SU-DHL-6 (cell line): ENCODE measurements around the gene RAB6B.

Experiments used
- H2AFZ ChIP-seq: fragments of 200-600 bp; sonication (generic); 2 replicates; pipeline ENCODE4 v1.6.1; 2014; ENCODE audit warnings: low read depth, mild to moderate bottlenecking, moderate library complexity, mixed read lengths, antibody characterized with exemption, low read length; ENCODE audit not compliant: severe bottlenecking
- H3F3A ChIP-seq: fragments of 200-600 bp; shearing (Covaris generic); 2 replicates; pipeline ENCODE4 v1.6.0; 2016; ENCODE audit warnings: antibody characterized with exemption, mild to moderate bottlenecking; ENCODE audit not compliant: insufficient read depth
- H3K27ac ChIP-seq: fragments of 200-600 bp; sonication (generic); 2 replicates; pipeline ENCODE4 v1.5.1; 2016; ENCODE audit warnings: low read depth, mild to moderate bottlenecking, low read length, moderate library complexity, mixed read lengths
- H3K27me3 ChIP-seq: fragments of 200-600 bp; sonication (generic), shearing (Covaris generic); 2 replicates; pipeline ENCODE4 v1.6.0; 2014; ENCODE audit warnings: mild to moderate bottlenecking, low read length
- H3K36me3 ChIP-seq: fragments of 200-600 bp; sonication (generic); 2 replicates; pipeline ENCODE4 v1.6.1; 2014; ENCODE audit warnings: mild to moderate bottlenecking, low read length, mixed read lengths
- H3K4me2 ChIP-seq: fragments of 300-600, 200-600 bp; shearing (Covaris generic), sonication (generic); 2 replicates; pipeline ENCODE4 v1.6.0; 2014; ENCODE audit warnings: low read length, low read depth, mild to moderate bottlenecking; ENCODE audit not compliant: poor library complexity, severe bottlenecking
- H3K4me3 ChIP-seq: fragments of 200-600 bp; sonication (generic); 2 replicates; pipeline ENCODE4 v1.5.1; 2014; ENCODE audit warnings: antibody characterized with exemption, low read length, mild to moderate bottlenecking, mixed read lengths; ENCODE audit not compliant: insufficient read depth, poor library complexity, severe bottlenecking
- H3K79me2 ChIP-seq: fragments of 200-600 bp; sonication (generic); 2 replicates; pipeline ENCODE4 v1.6.1; 2014; ENCODE audit warnings: mild to moderate bottlenecking, low read length, moderate library complexity; ENCODE audit not compliant: insufficient read depth
- H3K9ac ChIP-seq: fragments of 200-600 bp; sonication (generic); 2 replicates; pipeline ENCODE4 v1.7.0; 2014; ENCODE audit warnings: mild to moderate bottlenecking, low read length
- H3K9me2 ChIP-seq: fragments of 200-600 bp; sonication (generic); replicated peaks from 2 replicates; pipeline ENCODE4 v1.6.1; 2014; ENCODE audit warnings: low read length; ENCODE audit not compliant: insufficient read depth
- H3K9me3 ChIP-seq: fragments of 200-600 bp; sonication (generic); 2 replicates; pipeline ENCODE4 v1.6.1; 2014; ENCODE audit warnings: low read length, mixed read lengths; ENCODE audit not compliant: insufficient read depth
- H4K20me1 ChIP-seq: fragments of 200-600 bp; sonication (generic); 2 replicates; pipeline ENCODE4 v1.6.1; 2014; ENCODE audit warnings: low read depth, mild to moderate bottlenecking, antibody characterized with exemption, low read length, moderate library complexity, mixed read lengths
- EZH2phosphoT487 ChIP-seq: fragments of 200-600 bp; sonication (generic), shearing (Covaris generic); conservative IDR thresholded peaks from 2 replicates; pipeline ENCODE4 v1.6.1; 2018; ENCODE audit warnings: mild to moderate bottlenecking, antibody characterized with exemption, low read length, moderate library complexity, mixed read lengths
- TF ChIP-seq, protein P1 (sequence below): fragments of 200-600 bp; sonication (generic); IDR thresholded peaks from one replicate; pipeline ENCODE4 v1.5.1; 2017; ENCODE audit warnings: antibody characterized with exemption, mild to moderate bottlenecking, low read length, moderate library complexity; ENCODE audit not compliant: insufficient read depth, poor library complexity, severe bottlenecking

RAB6B gene

DNA sequence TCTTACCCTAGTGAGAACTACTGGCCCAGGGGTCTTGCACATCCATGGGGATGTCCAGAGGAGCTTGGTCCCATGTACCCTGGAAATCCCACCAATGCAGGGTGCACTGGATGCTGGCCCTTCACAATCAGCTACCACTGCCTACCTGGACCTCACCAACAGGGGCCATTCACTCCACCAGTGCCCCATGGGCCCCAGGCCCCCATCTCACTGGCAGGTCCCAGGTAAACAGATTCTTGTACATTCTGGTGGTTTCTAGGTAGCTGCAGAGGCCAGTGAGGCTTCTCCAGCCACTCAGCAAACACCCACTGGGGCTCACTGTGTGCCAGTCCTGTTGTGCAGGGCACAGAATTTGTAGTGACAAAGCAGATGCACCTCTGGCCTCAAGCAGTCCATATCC is 24.9 kb downstream of the RAB6B start:
- no peaks in the 10 kb centered on the region for H3K9me3 ChIP-seq
- H3K27me3 ChIP-seq: no peaks in the 10 kb centered on the region
- H3K4me2 ChIP-seq: no peak overlapping the region
- no peaks in the 10 kb centered on the region for H3K79me2 ChIP-seq
- no peaks in the 10 kb centered on the region for H3K36me3 ChIP-seq
- H3K9ac ChIP-seq: no peak overlapping the region
- H3F3A ChIP-seq: no peaks in the 10 kb centered on the region
- TF ChIP-seq, protein P1, sequence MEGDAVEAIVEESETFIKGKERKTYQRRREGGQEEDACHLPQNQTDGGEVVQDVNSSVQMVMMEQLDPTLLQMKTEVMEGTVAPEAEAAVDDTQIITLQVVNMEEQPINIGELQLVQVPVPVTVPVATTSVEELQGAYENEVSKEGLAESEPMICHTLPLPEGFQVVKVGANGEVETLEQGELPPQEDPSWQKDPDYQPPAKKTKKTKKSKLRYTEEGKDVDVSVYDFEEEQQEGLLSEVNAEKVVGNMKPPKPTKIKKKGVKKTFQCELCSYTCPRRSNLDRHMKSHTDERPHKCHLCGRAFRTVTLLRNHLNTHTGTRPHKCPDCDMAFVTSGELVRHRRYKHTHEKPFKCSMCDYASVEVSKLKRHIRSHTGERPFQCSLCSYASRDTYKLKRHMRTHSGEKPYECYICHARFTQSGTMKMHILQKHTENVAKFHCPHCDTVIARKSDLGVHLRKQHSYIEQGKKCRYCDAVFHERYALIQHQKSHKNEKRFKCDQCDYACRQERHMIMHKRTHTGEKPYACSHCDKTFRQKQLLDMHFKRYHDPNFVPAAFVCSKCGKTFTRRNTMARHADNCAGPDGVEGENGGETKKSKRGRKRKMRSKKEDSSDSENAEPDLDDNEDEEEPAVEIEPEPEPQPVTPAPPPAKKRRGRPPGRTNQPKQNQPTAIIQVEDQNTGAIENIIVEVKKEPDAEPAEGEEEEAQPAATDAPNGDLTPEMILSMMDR: no peak
- no peak for TF ChIP-seq EZH2phosphoT487
- no peaks in the 10 kb centered on the region for H3K9me2 ChIP-seq
- no peaks in the 10 kb centered on the region for H4K20me1 ChIP-seq
- no peak overlapping the region for H2AFZ ChIP-seq
- H3K4me3 ChIP-seq: no peak overlapping the region
- no peak overlapping the region for H3K27ac ChIP-seq

DNA sequence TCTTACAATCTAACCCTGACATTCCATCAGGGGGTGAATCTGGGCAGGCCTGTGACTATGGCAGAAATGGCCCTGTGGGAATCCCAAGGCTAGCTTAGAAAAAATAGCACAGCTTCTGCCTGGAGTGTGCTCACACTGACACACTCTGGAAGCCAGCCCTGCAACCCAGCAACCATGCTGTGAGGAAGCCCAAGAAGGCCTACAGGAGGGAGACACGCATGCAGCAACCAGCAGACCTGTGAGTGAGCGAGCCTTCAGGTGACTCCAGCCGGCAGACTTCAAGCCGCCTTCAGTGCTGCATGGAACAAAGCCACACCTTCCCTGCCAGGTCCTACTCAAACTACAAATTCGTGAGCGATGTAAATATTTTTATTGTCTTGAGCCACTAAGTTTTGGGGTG is 26.1 kb downstream of the RAB6B start:
- Histone ChIP-seq H3K27me3 (no peaks in the 10 kb centered on the region), H3K79me2 (no peaks in the 10 kb centered on the region), H3K9me2 (no peaks in the 10 kb centered on the region), H3K9ac (no peak overlapping the region), H2AFZ (no peak overlapping the region), H3K9me3 (no peaks in the 10 kb centered on the region), H3K4me3 (no peak overlapping the region), H3K27ac (no peak overlapping the region), H4K20me1 (no peaks in the 10 kb centered on the region), H3K36me3 (no peaks in the 10 kb centered on the region), H3F3A (no peaks in the 10 kb centered on the region), H3K4me2 (no peak overlapping the region)
- TF ChIP-seq, protein P1: no peak
- TF ChIP-seq EZH2phosphoT487: no peak

DNA sequence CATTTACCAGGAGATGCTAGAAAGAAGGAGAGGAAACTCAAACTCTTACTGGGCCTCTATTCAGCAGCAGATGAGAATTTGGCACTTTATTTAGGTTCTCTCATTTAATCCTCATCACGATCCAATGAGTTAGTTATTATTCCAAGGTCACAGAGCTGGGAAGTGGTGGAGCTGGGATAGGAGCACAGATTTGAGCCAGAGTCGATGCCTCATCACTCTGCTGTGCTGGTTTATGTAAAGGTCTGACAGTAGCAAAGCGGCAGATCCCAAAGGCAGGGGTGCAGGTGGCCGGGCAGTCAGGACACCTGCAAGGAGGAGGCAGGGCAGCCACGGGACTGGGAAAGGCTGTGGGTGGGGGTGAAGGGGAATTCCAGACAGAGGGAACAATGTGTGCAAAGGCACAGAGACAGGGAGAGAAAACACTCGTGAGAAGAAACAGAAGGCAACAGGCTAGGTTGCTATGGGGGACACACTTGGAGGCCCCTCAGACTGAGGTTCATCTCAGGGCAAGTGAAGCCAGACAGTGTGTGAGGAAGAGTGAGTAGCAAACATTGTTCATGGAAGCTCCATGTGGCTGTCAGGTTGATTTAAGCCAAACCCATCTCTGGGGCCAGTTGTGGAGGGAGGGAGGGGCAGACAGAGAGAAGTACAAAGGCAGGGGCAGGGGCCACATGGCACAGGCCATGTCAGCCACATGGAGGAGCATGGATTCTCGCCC is 26.8 kb downstream of the RAB6B start:
- no peak for TF ChIP-seq EZH2phosphoT487
- TF ChIP-seq, protein P1: no peak
- Histone ChIP-seq H3F3A (no peaks in the 10 kb centered on the region), H2AFZ (no peak overlapping the region), H3K36me3 (no peaks in the 10 kb centered on the region), H3K4me3 (no peak overlapping the region), H3K9me2 (no peaks in the 10 kb centered on the region), H3K4me2 (no peak overlapping the region), H3K27ac (no peak overlapping the region), H4K20me1 (no peaks in the 10 kb centered on the region), H3K79me2 (no peaks in the 10 kb centered on the region), H3K27me3 (no peaks in the 10 kb centered on the region), H3K9me3 (no peaks in the 10 kb centered on the region), H3K9ac (no peak overlapping the region)
